K562 (cell line): ENCODE data around the gene GOLGA6D. TPM values are rescaled to one million over a fixed set of nuclear protein-coding genes. Genes with fewer than 3 reads are reported as not detected.

Source experiments
- BACH1 ChIP-seq: fragments of 200-800 bp; sonication (Bioruptor generic); IDR thresholded peaks from 2 replicates; pipeline ENCODE4 v1.6.1; 2016; ENCODE audit warnings: missing genetic modification characterization, missing compliant biosample characterization
- DMBX1 ChIP-seq: fragments of 250-450 bp; sonication (Bioruptor Pico); IDR thresholded peaks from 2 replicates; pipeline ENCODE4 v1.8.0; 2022; ENCODE audit warnings: inconsistent platforms, mild to moderate bottlenecking, moderate library complexity, borderline replicate concordance
- HMGXB4 ChIP-seq: sonication (generic); formaldehyde crosslinking; IDR thresholded peaks from 2 replicates; pipeline ENCODE4 v1.8.1; 2023; ENCODE audit warnings: mild to moderate bottlenecking, missing genetic modification reagents
- MAX ChIP-seq: sonication (generic); formaldehyde crosslinking; IDR thresholded peaks from 2 replicates; pipeline ENCODE4 v1.9.0; 2022; ENCODE audit warnings: mild to moderate bottlenecking, missing genetic modification reagents
- MTA3 ChIP-seq: fragments of 450-650 bp; formaldehyde crosslinking; IDR thresholded peaks from 2 replicates; pipeline ENCODE4 v1.6.1; 2017; ENCODE audit warnings: mild to moderate bottlenecking, borderline replicate concordance
- MYC ChIP-seq, 2 experiments: fragments of 250-450 bp in 1 of 2; sonication (Bioruptor Pico) in 1 of 2; IDR thresholded peaks; 2 replicates each; pipeline versions ENCODE4 v1.5.1 to v1.6.1; 2012 to 2021; ENCODE audit warnings: low read depth in 2 of 2, borderline replicate concordance in 1 of 2, improper control_type of control experiment in 1 of 2, low read length in 1 of 2, mild to moderate bottlenecking in 1 of 2, moderate library complexity in 1 of 2
- PKNOX1 ChIP-seq: fragments of 450-650 bp; IDR thresholded peaks from 2 replicates; pipeline ENCODE4 v1.6.1; 2016
- POLR2AphosphoS5 ChIP-seq: IDR thresholded peaks from 2 replicates; pipeline ENCODE4 v1.6.1; 2011; ENCODE audit warnings: mild to moderate bottlenecking, low read depth, low read length, moderate library complexity; ENCODE audit not compliant: control insufficient read depth, insufficient read depth
- POLR2G ChIP-seq: fragments of 200-400 bp; formaldehyde crosslinking; IDR thresholded peaks from 2 replicates; pipeline ENCODE4 v1.6.1; 2017; ENCODE audit warnings: low read depth, mild to moderate bottlenecking, antibody characterized with exemption, low read length, moderate library complexity
- SIN3B ChIP-seq: fragments of 450-650 bp; IDR thresholded peaks from 2 replicates; pipeline ENCODE4 v1.6.1; 2017; ENCODE audit warnings: low read depth, mild to moderate bottlenecking, moderate library complexity
- SUPT5H ChIP-seq: fragments of 450-650 bp; IDR thresholded peaks from 2 replicates; pipeline ENCODE4 v1.6.1; 2016
- TEAD4 ChIP-seq, 2 experiments: sonication (generic) in 1 of 2; formaldehyde crosslinking in 1 of 2; IDR thresholded peaks; 2 replicates each; pipeline versions ENCODE4 v1.6.1 to v1.8.0; 2012 to 2022; ENCODE audit warnings: borderline replicate concordance in 1 of 2, inconsistent platforms in 1 of 2, low read length in 1 of 2, mild to moderate bottlenecking in 1 of 2, missing genetic modification reagents in 1 of 2
- ZFP1 ChIP-seq: fragments of 450-650 bp; formaldehyde crosslinking; IDR thresholded peaks from 2 replicates; pipeline ENCODE4 v1.4.0; 2020; ENCODE audit warnings: mild to moderate bottlenecking, mixed read lengths
- ZKSCAN8 ChIP-seq: fragments of 200-800 bp; sonication (Bioruptor generic); IDR thresholded peaks from 2 replicates; pipeline ENCODE4 v1.6.1; 2016; ENCODE audit warnings: missing genetic modification characterization, missing compliant biosample characterization
- ZNF253 ChIP-seq: fragments of 250-450 bp; sonication (Bioruptor Pico); conservative IDR thresholded peaks from 2 replicates; pipeline ENCODE4 v1.6.1; 2021; ENCODE audit warnings: mild to moderate bottlenecking
- polyA plus RNA-seq, 8 experiments: library from polyadenylated mRNA; depleted of rRNA in 4 of 8; stranded (reverse) in 5 of 8; unstranded in 3 of 8; fragments of >200 nt; fragmentation: Nextera tagmentation in 2 of 8; fragmentation: Illumina TruSeq in 1 of 8; extraction: Ambion mirVana in 2 of 8; extraction: Trizol in 1 of 8; gene quantifications; 2 replicates each; pipeline versions ENCODE4 v1.2.1 to v1.2.3, GENCODE V29; 2011 to 2014; ENCODE audit warnings: inconsistent platforms in 1 of 8, missing spikeins in 1 of 8
- total RNA-seq, 7 experiments: library from RNA; depleted of rRNA in 6 of 7; stranded (reverse); fragments of >200 nt in 6 of 7; fragmentation: Illumina TruSeq in 2 of 7; extraction: Trizol in 2 of 7; gene quantifications; 2 replicates each; pipeline versions ENCODE4 v1.2.1 to v1.2.3, GENCODE V29; 2011 to 2021; ENCODE audit warnings: low replicate concordance in 1 of 7
- TF ChIP-seq, protein P1 (sequence below), 3 experiments: fragments of 200-800 bp in 1 of 3; fragments of 250-450 bp in 1 of 3; fragments of 450-650 bp in 1 of 3; sonication (Bioruptor Pico) in 1 of 3; sonication (Bioruptor generic) in 1 of 3; formaldehyde crosslinking in 1 of 3; IDR thresholded peaks; 2 replicates each; pipeline versions ENCODE4 v1.6.1 to v1.8.0; 2016 to 2022; ENCODE audit warnings: mild to moderate bottlenecking in 2 of 3, missing genetic modification characterization in 2 of 3, missing compliant biosample characterization in 1 of 3, moderate library complexity in 1 of 3
- TF ChIP-seq, protein P2 (sequence below): fragments of 450-650 bp; conservative IDR thresholded peaks from 2 replicates; pipeline ENCODE4 v1.6.1; 2016; ENCODE audit warnings: missing genetic modification characterization, low read depth, mild to moderate bottlenecking, control low read depth, missing compliant biosample characterization

Gene GOLGA6D
- total and polyA plus RNA-seq, 9 of the 15 experiments (the other 6 are each of a cell fraction or from before 2014, with no cell fraction given), result not detected

DNA sequence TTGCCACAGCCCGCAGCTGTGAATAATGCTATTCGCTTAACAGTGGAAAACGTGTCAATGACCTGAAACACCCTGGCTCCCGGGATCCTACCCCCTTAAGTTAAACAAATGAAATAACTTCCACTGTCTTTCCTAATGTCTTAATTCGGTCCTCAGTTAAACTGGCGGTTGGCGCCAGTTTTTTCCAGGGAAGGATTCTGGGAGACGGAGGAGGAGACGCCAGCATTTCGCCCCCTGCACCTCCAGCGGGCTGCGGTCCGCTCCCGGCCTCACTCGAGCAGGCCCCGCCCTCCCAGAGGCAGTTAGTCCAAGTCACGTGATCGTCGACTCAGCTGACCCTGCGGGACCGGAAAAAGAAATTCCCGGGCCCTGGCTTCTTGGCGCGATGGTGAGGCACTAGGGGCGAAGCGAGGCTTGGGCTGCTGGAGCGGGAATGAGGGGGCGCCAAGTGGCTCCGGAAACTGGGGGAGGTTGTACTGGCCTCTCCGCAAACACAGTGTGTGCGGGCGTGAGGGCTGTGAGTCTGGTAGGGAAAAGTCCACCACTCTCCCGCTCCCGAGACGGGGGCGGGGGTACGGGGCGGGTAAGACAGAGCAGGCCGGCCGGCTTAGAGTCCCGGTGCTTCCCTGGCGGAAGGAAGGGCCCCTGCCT lies 53.2 kb downstream of the GOLGA6D start, which contains the start of gene COMMD4 (continued):
- TF ChIP-seq, protein P1, sequence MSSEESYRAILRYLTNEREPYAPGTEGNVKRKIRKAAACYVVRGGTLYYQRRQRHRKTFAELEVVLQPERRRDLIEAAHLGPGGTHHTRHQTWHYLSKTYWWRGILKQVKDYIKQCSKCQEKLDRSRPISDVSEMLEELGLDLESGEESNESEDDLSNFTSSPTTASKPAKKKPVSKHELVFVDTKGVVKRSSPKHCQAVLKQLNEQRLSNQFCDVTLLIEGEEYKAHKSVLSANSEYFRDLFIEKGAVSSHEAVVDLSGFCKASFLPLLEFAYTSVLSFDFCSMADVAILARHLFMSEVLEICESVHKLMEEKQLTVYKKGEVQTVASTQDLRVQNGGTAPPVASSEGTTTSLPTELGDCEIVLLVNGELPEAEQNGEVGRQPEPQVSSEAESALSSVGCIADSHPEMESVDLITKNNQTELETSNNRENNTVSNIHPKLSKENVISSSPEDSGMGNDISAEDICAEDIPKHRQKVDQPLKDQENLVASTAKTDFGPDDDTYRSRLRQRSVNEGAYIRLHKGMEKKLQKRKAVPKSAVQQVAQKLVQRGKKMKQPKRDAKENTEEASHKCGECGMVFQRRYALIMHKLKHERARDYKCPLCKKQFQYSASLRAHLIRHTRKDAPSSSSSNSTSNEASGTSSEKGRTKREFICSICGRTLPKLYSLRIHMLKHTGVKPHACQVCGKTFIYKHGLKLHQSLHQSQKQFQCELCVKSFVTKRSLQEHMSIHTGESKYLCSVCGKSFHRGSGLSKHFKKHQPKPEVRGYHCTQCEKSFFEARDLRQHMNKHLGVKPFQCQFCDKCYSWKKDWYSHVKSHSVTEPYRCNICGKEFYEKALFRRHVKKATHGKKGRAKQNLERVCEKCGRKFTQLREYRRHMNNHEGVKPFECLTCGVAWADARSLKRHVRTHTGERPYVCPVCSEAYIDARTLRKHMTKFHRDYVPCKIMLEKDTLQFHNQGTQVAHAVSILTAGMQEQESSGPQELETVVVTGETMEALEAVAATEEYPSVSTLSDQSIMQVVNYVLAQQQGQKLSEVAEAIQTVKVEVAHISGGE (CRISPR knock-in tag; IDR thresholded peaks at IDR 0.05), result peak in 1 of 3 experiments; percentile 39; a peak in 1 of 6 replicates
- TF ChIP-seq ZKSCAN8 (CRISPR knock-in tag) (no peak), POLR2G (peak; percentile 89), MAX (CRISPR knock-in tag) (peak; percentile 74), TEAD4 (IDR thresholded peaks at IDR 0.05; ENCODE audit: low read length) (peak; percentile 60), TEAD4 (CRISPR knock-in tag; IDR thresholded peaks at IDR 0.05; ENCODE audit: borderline replicate concordance) (no peak), PKNOX1 (no peak), HMGXB4 (CRISPR knock-in tag) (no peak), MTA3 (peak; percentile 53; the same call in 1 of the 2 replicates), BACH1 (no peak), ZNF253 (CRISPR knock-in tag) (no peak), ZFP1 (no peak), SIN3B (peak; percentile 99), SUPT5H (peak; percentile 76), POLR2AphosphoS5 (peak; percentile 57; the same call in 1 of the 2 replicates), MYC (IDR thresholded peaks at IDR 0.05; ENCODE audit: low read depth, low read length) (peak; percentile 40; the same call in 1 of the 2 replicates), MYC (CRISPR knock-in tag; IDR thresholded peaks at IDR 0.05; ENCODE audit: borderline replicate concordance, low read depth) (no peak), DMBX1 (peak; percentile 58; the same call in 1 of the 2 replicates)
- TF ChIP-seq, protein P2, sequence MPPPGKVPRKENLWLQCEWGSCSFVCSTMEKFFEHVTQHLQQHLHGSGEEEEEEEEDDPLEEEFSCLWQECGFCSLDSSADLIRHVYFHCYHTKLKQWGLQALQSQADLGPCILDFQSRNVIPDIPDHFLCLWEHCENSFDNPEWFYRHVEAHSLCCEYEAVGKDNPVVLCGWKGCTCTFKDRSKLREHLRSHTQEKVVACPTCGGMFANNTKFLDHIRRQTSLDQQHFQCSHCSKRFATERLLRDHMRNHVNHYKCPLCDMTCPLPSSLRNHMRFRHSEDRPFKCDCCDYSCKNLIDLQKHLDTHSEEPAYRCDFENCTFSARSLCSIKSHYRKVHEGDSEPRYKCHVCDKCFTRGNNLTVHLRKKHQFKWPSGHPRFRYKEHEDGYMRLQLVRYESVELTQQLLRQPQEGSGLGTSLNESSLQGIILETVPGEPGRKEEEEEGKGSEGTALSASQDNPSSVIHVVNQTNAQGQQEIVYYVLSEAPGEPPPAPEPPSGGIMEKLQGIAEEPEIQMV (tag), result peak; percentile 79
